ENCODE measurements around the gene ARHGEF28.

DNA sequence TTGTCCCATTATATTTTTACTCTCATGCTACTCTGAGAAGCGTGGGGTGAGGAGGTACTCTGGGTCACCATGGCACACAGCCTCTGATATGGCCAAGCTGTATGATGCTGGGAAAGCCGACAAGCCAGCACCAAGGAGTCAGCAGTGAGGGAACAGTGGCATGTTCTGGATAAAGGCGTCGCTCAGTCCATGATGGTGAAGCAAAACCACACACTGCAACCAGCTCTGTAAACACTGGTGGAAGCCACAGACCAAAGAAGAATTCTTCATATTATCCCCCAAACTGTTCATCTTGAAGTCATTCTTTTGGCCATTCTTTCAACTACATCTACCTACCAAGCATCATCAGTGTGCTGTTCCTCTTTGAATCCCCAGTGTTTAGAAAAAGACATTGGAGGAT, 264.6 kb downstream of the ARHGEF28 start:
- TF ChIP-seq YY1 (IDR thresholded peaks at IDR 0.05; ENCODE audit: insufficient read depth, insufficient read length) (no peak), SUZ12 (IDR thresholded peaks at IDR 0.05; ENCODE audit: extremely low read depth, insufficient read depth, insufficient read length) (no peak), ZNF274 (IDR thresholded peaks at IDR 0.05; ENCODE audit: low read depth, low read length) (no peak)
